GM23338 (cell line): Measurements from ENCODE around the gene DNAI1. TPM values are rescaled to one million over a fixed set of nuclear protein-coding genes. Genes with fewer than 3 reads are reported as not detected.

Source experiments
- ATAC-seq: fragments of 200-7000 bp; cut with Tn5 transposase; 3 replicates; pipeline ENCODE4 v1.9.1; 2020
- DNase-seq: peaks from one replicate; pipeline ENCODE4 v3.0.0-alpha.2; 2015; ENCODE audit warnings: low spot score
- H2AFZ ChIP-seq: fragments of 200-600 bp; sonication (generic); 2 replicates; pipeline ENCODE4 v1.8.0; 2016; ENCODE audit warnings: antibody characterized with exemption, mild to moderate bottlenecking, moderate library complexity
- H3F3A ChIP-seq: fragments of 200-600 bp; sonication (generic); replicated peaks from 2 replicates; pipeline ENCODE4 v1.8.0; 2017; ENCODE audit warnings: antibody characterized with exemption, mixed run types, low read depth
- H3K27ac ChIP-seq: fragments of 200-600 bp; sonication (generic); 2 replicates; pipeline ENCODE4 v1.6.1; 2016; ENCODE audit warnings: low read depth
- H3K27me3 ChIP-seq: fragments of 200-600 bp; sonication (generic); 2 replicates; pipeline ENCODE4 v1.8.0; 2016; ENCODE audit warnings: mild to moderate bottlenecking, mixed run types, moderate library complexity; ENCODE audit not compliant: insufficient read depth
- H3K36me3 ChIP-seq: fragments of 200-600 bp; sonication (generic); 2 replicates; pipeline ENCODE4 v1.8.0; 2016; ENCODE audit warnings: mild to moderate bottlenecking; ENCODE audit not compliant: insufficient read depth
- H3K4me1 ChIP-seq: fragments of 200-600 bp; sonication (generic); 2 replicates; pipeline ENCODE4 v1.8.0; 2016; ENCODE audit warnings: mild to moderate bottlenecking, moderate library complexity; ENCODE audit not compliant: insufficient read depth
- H3K4me2 ChIP-seq: fragments of 200-600 bp; sonication (generic); 2 replicates; pipeline ENCODE4 v1.7.1; 2017; ENCODE audit warnings: mixed run types
- H3K4me3 ChIP-seq: fragments of 200-600 bp; sonication (generic); 2 replicates; pipeline ENCODE4 v1.6.1; 2016; ENCODE audit warnings: mixed run types
- H3K79me2 ChIP-seq: fragments of 200-600 bp; sonication (generic); replicated peaks from 2 replicates; pipeline ENCODE4 v1.8.0; 2017; ENCODE audit warnings: mild to moderate bottlenecking; ENCODE audit not compliant: insufficient read depth
- H3K9me2 ChIP-seq: fragments of 200-600 bp; sonication (generic); 2 replicates; pipeline ENCODE4 v1.8.0; 2017; ENCODE audit not compliant: insufficient read depth
- H4K20me1 ChIP-seq: fragments of 200-600 bp; sonication (generic); replicated peaks from 2 replicates; pipeline ENCODE4 v1.8.0; 2017; ENCODE audit warnings: mild to moderate bottlenecking; ENCODE audit not compliant: insufficient read depth
- H3K27ac Mint-ChIP-seq: 2 replicates; pipeline ENCODE4 v1.8.0; 2020; ENCODE audit warnings: inconsistent platforms, mild to moderate bottlenecking, moderate library complexity, mixed read lengths
- H3K27me3 Mint-ChIP-seq: 3 replicates; pipeline ENCODE4 v1.8.0; 2022; ENCODE audit warnings: low read depth, mild to moderate bottlenecking, moderate library complexity, mixed read lengths, inconsistent platforms; ENCODE audit not compliant: insufficient read depth, poor library complexity
- H3K36me3 Mint-ChIP-seq: 3 replicates; pipeline ENCODE4 v1.8.0; 2021; ENCODE audit warnings: low read depth, mild to moderate bottlenecking, inconsistent platforms, moderate library complexity, mixed read lengths
- H3K4me1 Mint-ChIP-seq: 3 replicates; pipeline ENCODE4 v1.8.0; 2020; ENCODE audit warnings: mild to moderate bottlenecking, inconsistent platforms, mixed read lengths
- H3K4me3 Mint-ChIP-seq: 3 replicates; pipeline ENCODE4 v1.8.0; 2021; ENCODE audit warnings: moderate library complexity, mild to moderate bottlenecking, inconsistent platforms, mixed read lengths
- H3K9me3 Mint-ChIP-seq: 3 replicates; pipeline ENCODE4 v1.8.0; 2020; ENCODE audit warnings: moderate library complexity, mild to moderate bottlenecking, inconsistent platforms, mixed read lengths
- CREB1 ChIP-seq: fragments of 250-450 bp; sonication (Bioruptor Pico); IDR thresholded peaks from 2 replicates; pipeline ENCODE4 v1.5.0; 2020; ENCODE audit warnings: low read depth, mild to moderate bottlenecking, moderate library complexity
- EZH2 ChIP-seq: fragments of 200-600 bp; sonication (generic); IDR thresholded peaks from one replicate; pipeline ENCODE4 v1.8.0; 2017; ENCODE audit warnings: antibody characterized with exemption, mild to moderate bottlenecking, low read depth; ENCODE audit not compliant: unreplicated experiment
- EZH2phosphoT487 ChIP-seq: fragments of 200-600 bp; sonication (generic); IDR thresholded peaks from one replicate; pipeline ENCODE4 v1.8.1; 2018; ENCODE audit warnings: antibody characterized with exemption; ENCODE audit not compliant: unreplicated experiment
- JUNB ChIP-seq: IDR thresholded peaks from one replicate; pipeline ENCODE4 v1.6.1; 2016; ENCODE audit warnings: antibody characterized with exemption; ENCODE audit not compliant: unreplicated experiment
- NANOG ChIP-seq: IDR thresholded peaks from 2 replicates; pipeline ENCODE4 v1.6.1; 2016; ENCODE audit warnings: antibody characterized with exemption, borderline replicate concordance
- POLR2AphosphoS5 ChIP-seq: IDR thresholded peaks from 2 replicates; pipeline ENCODE4 v1.6.1; 2016; ENCODE audit warnings: antibody characterized with exemption, low read depth
- STAT1 ChIP-seq: IDR thresholded peaks from one replicate; pipeline ENCODE4 v1.6.1; 2016; ENCODE audit warnings: antibody characterized with exemption; ENCODE audit not compliant: unreplicated experiment
- ZNF114 ChIP-seq: fragments of 250-450 bp; sonication (Bioruptor Pico); IDR thresholded peaks from 2 replicates; pipeline ENCODE4 v1.5.0; 2020; ENCODE audit warnings: mild to moderate bottlenecking, moderate library complexity
- ZNF331 ChIP-seq: fragments of 250-450 bp; sonication (Bioruptor Pico); IDR thresholded peaks from 2 replicates; pipeline ENCODE4 v1.5.0; 2020; ENCODE audit warnings: low read depth, mild to moderate bottlenecking, moderate library complexity
- ZNF462 ChIP-seq: fragments of 250-450 bp; sonication (Bioruptor Pico); IDR thresholded peaks from 2 replicates; pipeline ENCODE4 v1.5.0; 2020; ENCODE audit warnings: mild to moderate bottlenecking, moderate library complexity
- polyA plus RNA-seq: library from polyadenylated mRNA; unstranded; fragments of >200 nt; fragmentation: Nextera tagmentation; extraction: Ambion mirVana; gene quantifications from 2 replicates; pipeline ENCODE4 v1.2.1, GENCODE V29; 2016
- total RNA-seq: library from RNA; depleted of rRNA; stranded (reverse); fragments of >200 nt; shearing (Covaris generic); gene quantifications from 2 replicates; pipeline ENCODE4 v1.2.3, GENCODE V29; 2014
- TF ChIP-seq, protein P1 (sequence below): IDR thresholded peaks from 2 replicates; pipeline ENCODE4 v1.6.1; 2016; ENCODE audit warnings: antibody characterized with exemption
- TF ChIP-seq, protein P2 (sequence below): IDR thresholded peaks from one replicate; pipeline ENCODE4 v1.6.1; 2018; ENCODE audit warnings: antibody characterized with exemption; ENCODE audit not compliant: unreplicated experiment
- TF ChIP-seq, protein P3 (sequence below), 2 experiments: fragments of 200-600 bp in 1 of 2; sonication (generic) in 1 of 2; conservative IDR thresholded peaks; 2 replicates each; pipeline versions ENCODE4 v1.5.1 to v1.6.1; 2016 to 2017; ENCODE audit warnings: antibody characterized with exemption in 2 of 2, low read depth in 2 of 2, mild to moderate bottlenecking in 2 of 2, moderate library complexity in 1 of 2

The DNAI1 gene
- total and polyA plus RNA-seq, 2 experiments from 2014 or later, result 1.0 to 1.1 TPM

- Mint-ChIP-seq H3K27ac (no peak overlapping the region; the same call in 1 of the 2 replicates), H3K36me3 (no peaks in the 10 kb centered on the region), H3K27me3 (peaks cover 4% of the 10 kb centered on the region), H3K4me1 (no peaks in the 10 kb centered on the region), H3K4me3 (no peak overlapping the region), H3K9me3 (no peaks in the 10 kb centered on the region; the same call in 2 of the 3 replicates)
- no peaks in the 10 kb centered on the region for H3F3A ChIP-seq
- no peak overlapping the region for H2AFZ ChIP-seq
- no peak overlapping the region for H3K4me2 ChIP-seq
- no peaks in the 10 kb centered on the region for H3K27me3 ChIP-seq
- H3K9me2 ChIP-seq, result no peaks in the 10 kb centered on the region
- H4K20me1 ChIP-seq, result no peaks in the 10 kb centered on the region
- H3K4me1 ChIP-seq, result no peaks in the 10 kb centered on the region
- DNase-seq (no peak), ATAC-seq (no peak; the same call in 2 of the 3 replicates)
- H3K27ac ChIP-seq, result no peak overlapping the region
- H3K36me3 ChIP-seq, result no peaks in the 10 kb centered on the region
- TF ChIP-seq POLR2AphosphoS5, result no peak
- no peak for TF ChIP-seq ZNF114 (CRISPR knock-in tag)
- TF ChIP-seq EZH2, result no peak
- TF ChIP-seq, protein P1, sequence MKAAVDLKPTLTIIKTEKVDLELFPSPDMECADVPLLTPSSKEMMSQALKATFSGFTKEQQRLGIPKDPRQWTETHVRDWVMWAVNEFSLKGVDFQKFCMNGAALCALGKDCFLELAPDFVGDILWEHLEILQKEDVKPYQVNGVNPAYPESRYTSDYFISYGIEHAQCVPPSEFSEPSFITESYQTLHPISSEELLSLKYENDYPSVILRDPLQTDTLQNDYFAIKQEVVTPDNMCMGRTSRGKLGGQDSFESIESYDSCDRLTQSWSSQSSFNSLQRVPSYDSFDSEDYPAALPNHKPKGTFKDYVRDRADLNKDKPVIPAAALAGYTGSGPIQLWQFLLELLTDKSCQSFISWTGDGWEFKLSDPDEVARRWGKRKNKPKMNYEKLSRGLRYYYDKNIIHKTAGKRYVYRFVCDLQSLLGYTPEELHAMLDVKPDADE, result no peak
- TF ChIP-seq ZNF331 (CRISPR knock-in tag), result no peak
- no peak for TF ChIP-seq EZH2phosphoT487
- TF ChIP-seq STAT1, result no peak
- TF ChIP-seq ZNF462, result no peak
- TF ChIP-seq JUNB, result no peak
- TF ChIP-seq, protein P2, sequence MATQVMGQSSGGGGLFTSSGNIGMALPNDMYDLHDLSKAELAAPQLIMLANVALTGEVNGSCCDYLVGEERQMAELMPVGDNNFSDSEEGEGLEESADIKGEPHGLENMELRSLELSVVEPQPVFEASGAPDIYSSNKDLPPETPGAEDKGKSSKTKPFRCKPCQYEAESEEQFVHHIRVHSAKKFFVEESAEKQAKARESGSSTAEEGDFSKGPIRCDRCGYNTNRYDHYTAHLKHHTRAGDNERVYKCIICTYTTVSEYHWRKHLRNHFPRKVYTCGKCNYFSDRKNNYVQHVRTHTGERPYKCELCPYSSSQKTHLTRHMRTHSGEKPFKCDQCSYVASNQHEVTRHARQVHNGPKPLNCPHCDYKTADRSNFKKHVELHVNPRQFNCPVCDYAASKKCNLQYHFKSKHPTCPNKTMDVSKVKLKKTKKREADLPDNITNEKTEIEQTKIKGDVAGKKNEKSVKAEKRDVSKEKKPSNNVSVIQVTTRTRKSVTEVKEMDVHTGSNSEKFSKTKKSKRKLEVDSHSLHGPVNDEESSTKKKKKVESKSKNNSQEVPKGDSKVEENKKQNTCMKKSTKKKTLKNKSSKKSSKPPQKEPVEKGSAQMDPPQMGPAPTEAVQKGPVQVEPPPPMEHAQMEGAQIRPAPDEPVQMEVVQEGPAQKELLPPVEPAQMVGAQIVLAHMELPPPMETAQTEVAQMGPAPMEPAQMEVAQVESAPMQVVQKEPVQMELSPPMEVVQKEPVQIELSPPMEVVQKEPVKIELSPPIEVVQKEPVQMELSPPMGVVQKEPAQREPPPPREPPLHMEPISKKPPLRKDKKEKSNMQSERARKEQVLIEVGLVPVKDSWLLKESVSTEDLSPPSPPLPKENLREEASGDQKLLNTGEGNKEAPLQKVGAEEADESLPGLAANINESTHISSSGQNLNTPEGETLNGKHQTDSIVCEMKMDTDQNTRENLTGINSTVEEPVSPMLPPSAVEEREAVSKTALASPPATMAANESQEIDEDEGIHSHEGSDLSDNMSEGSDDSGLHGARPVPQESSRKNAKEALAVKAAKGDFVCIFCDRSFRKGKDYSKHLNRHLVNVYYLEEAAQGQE, result no peak
- TF ChIP-seq, protein P3, sequence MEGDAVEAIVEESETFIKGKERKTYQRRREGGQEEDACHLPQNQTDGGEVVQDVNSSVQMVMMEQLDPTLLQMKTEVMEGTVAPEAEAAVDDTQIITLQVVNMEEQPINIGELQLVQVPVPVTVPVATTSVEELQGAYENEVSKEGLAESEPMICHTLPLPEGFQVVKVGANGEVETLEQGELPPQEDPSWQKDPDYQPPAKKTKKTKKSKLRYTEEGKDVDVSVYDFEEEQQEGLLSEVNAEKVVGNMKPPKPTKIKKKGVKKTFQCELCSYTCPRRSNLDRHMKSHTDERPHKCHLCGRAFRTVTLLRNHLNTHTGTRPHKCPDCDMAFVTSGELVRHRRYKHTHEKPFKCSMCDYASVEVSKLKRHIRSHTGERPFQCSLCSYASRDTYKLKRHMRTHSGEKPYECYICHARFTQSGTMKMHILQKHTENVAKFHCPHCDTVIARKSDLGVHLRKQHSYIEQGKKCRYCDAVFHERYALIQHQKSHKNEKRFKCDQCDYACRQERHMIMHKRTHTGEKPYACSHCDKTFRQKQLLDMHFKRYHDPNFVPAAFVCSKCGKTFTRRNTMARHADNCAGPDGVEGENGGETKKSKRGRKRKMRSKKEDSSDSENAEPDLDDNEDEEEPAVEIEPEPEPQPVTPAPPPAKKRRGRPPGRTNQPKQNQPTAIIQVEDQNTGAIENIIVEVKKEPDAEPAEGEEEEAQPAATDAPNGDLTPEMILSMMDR (conservative IDR thresholded peaks at IDR 0.05; ENCODE audit: low read depth in 2 of 2), result no peak
- no peak for TF ChIP-seq CREB1 (CRISPR knock-in tag)
- TF ChIP-seq NANOG, result no peak
- no peak overlapping the region for H3K4me3 ChIP-seq
- no peaks in the 10 kb centered on the region for H3K79me2 ChIP-seq
These were observed 87.7 kb downstream of the DNAI1 start for GRCh38 chr9:34546102-34546833.
